ENCODE measurements around the gene MTMR3.

The MTMR3 gene

DNA sequence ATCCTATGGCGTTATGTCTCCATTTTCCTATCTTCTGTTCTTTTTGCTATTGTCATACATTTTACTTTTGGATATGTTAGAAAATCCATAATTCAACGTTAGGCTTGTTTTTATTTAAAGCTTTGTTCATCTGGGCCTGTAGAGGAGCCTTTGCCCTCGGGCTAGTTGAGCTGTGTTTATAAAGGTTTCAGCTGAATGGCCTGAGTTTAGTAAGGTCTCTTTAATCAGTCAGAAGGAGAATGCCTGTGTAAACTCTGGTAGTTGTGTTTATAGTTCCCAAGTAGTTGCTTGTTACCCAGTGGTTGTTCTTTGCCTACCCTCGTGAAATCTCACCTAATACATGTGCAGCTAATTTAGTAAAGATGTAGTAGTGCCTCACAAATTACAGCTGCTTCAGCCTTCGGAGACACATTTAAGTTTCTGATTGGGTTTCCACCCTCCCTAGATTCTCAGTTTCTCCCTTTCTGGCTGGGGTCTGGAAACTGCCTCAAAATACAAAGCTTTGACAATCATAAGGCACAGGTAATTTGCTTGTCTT is 33.1 kb downstream of the MTMR3 start:
- no peak for DNase-seq

DNA sequence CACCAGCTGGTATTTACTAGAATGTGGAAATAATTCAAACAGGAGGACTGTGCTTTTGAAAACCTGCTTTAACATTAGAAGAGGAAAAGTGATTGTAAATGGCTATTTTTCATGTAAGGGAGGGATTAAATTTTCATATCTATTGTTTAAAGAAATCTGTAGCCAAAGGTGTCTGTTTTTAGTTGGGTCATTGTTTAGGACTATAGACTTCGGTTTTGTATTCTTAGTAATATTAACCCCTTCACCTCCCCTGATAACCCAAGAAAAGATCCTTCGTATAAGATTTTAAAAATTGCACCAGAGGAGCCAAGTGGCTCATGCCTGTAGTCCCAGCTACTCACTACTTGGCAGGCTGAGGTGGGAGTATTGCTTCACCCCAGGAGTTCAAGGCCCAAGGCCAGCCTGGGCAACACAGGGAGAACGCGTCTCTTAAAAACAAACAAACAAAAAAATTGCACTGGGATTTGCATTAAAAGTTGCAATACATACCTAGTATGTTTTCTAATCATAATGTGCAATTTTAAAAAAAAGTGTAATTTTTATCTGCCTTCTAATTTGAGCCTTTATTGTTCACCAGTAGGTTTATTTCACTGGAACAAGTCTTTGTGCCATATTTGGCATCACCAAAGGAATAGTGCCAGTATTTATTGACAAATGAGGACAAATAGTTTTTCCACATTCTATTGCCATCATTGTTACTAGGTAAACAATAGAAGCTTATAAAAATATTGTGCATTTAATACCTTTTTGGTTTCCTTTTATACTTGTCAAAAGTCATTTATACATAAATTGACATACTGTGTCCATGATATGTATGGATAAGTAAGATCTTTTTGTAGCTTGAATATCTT is 34.3 kb downstream of the MTMR3 start:
- no peak for DNase-seq

GRCh38 chr22:29925402-29925801 is 42.4 kb downstream of the MTMR3 start:
- DNase-seq: no peak

DNA sequence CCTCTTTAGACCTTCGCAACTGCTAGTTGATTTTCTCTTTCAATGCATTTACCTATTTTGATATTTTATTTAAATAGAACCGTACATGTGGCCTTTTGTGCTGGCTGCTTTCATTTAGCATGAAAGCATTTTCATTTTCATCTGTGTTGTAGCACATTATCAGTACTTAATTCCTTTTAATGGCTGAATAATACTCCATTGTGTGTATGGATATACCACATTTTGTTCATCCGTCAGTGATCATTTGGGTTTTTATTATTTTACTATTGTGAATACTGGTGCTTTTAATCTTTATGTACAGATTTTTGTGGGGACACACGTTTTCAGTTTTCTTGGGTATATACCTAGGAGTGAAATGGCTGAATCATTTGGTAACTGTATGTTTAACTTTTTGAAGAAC is 43.1 kb downstream of the MTMR3 start:
- no peak for DNase-seq

- no peak for DNase-seq
Measured at GRCh38 chr22:29932136-29932535, 49.2 kb downstream of the MTMR3 start.

GRCh38 chr22:29933619-29934018 is 50.6 kb downstream of the MTMR3 start:
- no peak for DNase-seq

GRCh38 chr22:29934596-29934995 is 51.6 kb downstream of the MTMR3 start:
- DNase-seq: no peak

GRCh38 chr22:29936186-29936585 is 53.2 kb downstream of the MTMR3 start:
- DNase-seq: no peak

GRCh38 chr22:29937940-29938693 is 55.1 kb downstream of the MTMR3 start:
- no peak for DNase-seq

- DNase-seq: no peak
Measured at GRCh38 chr22:29940526-29940925, 57.6 kb downstream of the MTMR3 start.

DNA sequence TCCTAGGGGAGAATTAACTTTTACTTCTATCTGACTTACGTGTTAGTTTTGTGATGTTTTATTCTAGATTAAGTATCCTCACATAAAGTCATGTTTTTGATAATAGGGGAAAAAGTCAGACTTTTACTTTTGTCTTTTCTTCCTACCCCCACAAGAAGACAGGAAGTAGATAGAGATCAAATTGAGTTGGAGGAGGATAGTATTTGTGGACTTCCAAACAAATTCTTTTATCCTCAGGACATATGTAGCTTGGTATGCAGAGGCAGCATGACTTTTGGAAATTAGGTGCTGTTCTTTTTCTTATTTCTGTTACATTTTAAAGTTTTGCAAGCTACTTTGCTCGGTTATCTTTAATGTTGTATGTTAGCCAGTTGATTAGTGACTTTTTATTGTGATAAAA is 61.4 kb downstream of the MTMR3 start:
- no peak for DNase-seq

DNA sequence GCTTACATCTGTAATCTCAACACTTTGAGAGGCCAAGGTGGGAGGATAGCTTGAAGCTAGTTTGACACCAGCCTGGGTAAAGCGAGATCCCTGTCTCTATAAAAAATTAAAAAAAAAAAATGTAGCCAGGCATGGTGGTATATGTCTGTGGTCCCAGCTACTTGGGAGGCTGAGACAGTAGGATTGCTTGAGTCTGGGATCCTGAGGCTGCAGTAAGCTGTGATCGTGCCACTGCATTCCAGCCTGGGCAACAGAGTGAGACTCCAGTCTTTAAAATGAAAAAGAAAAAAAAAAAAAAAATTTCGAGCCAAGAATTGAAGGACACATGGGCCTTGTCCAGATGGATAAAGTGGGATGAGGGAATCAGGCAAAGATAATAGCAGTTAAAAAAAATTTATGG is 62.5 kb downstream of the MTMR3 start:
- no peak for DNase-seq

- DNase-seq: no peak
Measured at GRCh38 chr22:29946220-29946619, 63.2 kb downstream of the MTMR3 start.

GRCh38 chr22:29947410-29948384 is 64.7 kb downstream of the MTMR3 start:
- DNase-seq: peak; percentile 58

DNA sequence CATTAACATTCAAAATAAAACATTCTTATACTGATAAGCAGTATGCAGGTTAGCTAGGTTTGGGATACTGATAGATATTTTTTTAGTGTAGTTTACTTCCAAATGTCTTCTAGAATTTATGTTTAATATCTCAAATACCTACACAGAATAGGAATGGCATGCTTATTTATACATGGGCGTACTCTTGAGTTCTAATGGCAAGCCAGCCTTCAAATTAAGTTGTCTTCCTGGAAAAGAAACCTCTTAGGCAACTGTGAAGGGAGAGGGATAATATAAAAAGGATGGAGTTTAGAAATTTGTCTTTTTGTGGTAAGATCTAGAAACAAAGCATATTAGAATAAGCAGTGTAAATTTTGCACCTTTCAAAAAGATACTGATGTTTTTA is 65.4 kb downstream of the MTMR3 start:
- DNase-seq: no peak

DNA sequence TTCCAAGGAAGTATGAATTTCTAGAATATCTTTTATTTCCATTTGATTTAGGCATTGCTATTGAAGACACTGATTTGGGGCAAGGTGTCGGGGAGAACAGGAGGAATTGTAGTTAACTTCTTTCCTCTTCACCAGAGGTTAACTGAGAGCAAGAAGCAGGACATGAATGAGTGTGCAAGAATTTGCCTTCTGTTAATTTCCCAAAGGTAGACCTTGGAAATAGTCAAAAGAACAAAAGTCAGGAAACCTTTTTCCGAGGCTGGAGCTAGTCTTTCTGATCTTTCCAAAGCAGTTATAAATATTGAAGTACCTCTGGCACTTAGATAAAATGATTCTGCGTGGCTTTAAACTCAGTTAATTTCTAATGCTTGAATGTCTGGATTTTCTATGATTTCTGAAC is 66.9 kb downstream of the MTMR3 start:
- DNase-seq: no peak

GRCh38 chr22:29951791-29952413 is 68.9 kb downstream of the MTMR3 start:
- DNase-seq: no peak

- no peak for DNase-seq
Measured at GRCh38 chr22:29954203-29954855, 71.4 kb downstream of the MTMR3 start.

DNA sequence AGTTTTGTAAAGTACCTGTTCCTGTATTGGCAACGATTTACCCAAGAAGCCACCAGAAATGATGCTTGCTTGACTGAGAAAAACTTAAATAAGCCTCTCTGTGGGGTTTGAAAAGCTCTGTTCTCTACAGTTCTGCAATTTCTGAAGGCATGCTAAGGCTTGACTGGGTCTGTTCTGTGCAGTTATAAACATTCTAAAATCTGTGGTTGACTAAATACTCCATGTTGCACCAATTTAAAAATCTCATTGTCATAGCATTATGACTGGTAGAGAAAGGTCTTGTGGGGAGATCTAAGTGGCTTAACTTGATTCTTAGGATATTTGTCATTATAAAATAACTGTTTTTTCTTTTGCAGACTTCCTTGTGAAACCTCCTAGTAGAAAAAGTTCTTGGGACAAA is 73.7 kb downstream of the MTMR3 start:
- no peak for DNase-seq

DNA sequence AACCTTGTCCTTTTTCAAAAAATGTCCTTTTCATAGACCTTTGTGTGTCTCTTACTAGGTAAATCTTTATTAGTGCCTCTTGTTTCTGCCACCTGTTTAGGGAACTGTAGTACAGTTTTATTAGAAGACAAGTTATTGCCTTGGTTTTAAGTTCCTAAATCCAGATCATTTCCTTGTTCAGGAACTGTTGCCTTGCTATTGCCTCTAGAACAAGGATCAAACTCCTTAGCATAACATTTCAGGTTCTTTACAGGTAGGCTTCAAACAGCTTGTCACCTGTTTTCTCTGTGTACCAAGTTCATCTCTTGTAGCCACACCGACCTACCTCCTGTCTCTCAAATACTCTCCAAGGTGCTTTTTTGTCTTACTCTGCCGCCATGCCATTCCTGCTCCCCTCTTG is 75.2 kb downstream of the MTMR3 start:
- no peak for DNase-seq

DNA sequence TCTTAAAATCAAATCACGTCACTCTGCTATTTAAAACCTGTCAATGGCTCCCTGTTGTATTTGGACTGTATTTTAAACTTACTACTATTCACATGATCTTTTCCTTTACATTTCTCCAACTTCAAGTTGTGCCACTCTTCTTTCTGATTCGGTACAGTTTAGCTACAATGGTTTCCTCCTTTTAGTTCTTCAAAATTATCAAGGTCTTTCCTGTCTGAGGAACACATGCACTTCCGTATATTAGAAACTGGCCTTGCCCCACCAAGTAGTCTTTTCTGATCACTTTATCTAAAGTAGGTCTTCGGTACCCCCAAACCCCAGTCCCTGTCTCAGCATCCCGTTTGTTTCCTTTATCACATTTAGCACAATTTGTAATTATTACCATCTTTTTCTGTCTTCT is 81.8 kb downstream of the MTMR3 start:
- no peak for DNase-seq

DNA sequence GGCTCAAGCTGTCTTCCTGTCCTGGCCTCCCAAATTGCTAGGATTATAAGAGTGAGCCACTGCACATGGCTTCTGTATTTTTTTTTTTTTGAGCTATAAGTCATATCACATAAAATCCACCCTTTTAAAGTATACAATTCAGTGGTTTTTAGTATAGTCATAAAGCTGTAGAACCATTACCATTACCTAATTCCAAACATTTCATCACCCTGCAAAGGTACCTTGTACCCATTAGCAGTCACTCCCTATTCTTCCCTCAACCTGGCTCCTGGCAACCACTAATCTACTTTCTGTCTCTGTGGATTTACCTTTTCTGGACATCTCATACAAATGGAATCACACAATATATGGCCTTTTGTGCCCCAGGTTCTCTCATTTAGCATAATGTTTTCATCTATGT is 84.5 kb downstream of the MTMR3 start:
- DNase-seq: no peak
